H1 (cell line): ENCODE measurements around the gene APOL3. TPM values are rescaled to one million over a fixed set of nuclear protein-coding genes. Genes with fewer than 3 reads are reported as not detected.

Source experiments
- BACH1 ChIP-seq: IDR thresholded peaks from 2 replicates; pipeline ENCODE4 v1.6.1; 2012; ENCODE audit warnings: low read length, improper control_type of control experiment
- MAFK ChIP-seq: IDR thresholded peaks from 2 replicates; pipeline ENCODE4 v1.6.1; 2012; ENCODE audit warnings: low read depth, mild to moderate bottlenecking, improper control_type of control experiment, low read length
- POU5F1 ChIP-seq: IDR thresholded peaks from 2 replicates; pipeline ENCODE4 v1.6.1; 2011; ENCODE audit warnings: low read depth, mild to moderate bottlenecking, low read length, moderate library complexity
- YY1 ChIP-seq: IDR thresholded peaks from 2 replicates; pipeline ENCODE4 v1.6.1; 2011; ENCODE audit warnings: low read depth, mild to moderate bottlenecking, low read length
- polyA plus RNA-seq, 7 experiments: library from polyadenylated mRNA; depleted of rRNA in 3 of 7; stranded (reverse) in 5 of 7; unstranded in 2 of 7; fragments of >200 nt in 5 of 7; fragments of 200-250 nt in 2 of 7; gene quantifications; 1 replicate in 5 of 7; 2 replicates in 1 of 7; 4 replicates in 1 of 7; pipeline versions ENCODE4 v1.2.1 to v1.2.3, GENCODE V29; 2011 to 2013; ENCODE audit warnings: missing spikeins in 2 of 7, mixed read lengths in 2 of 7
- total RNA-seq: library from RNA; stranded (reverse); fragmentation: NEBNext Ultra II Directional; extraction: Animal tissue kit (Norgen Biotek cat#: 25700); gene quantifications from 2 replicates; pipeline ENCODE4 v1.2.1, GENCODE V29; 2021

The APOL3 gene
- total and polyA plus RNA-seq, 2 of the 8 experiments (the other 6 are each of a cell fraction or from before 2014, with no cell fraction given), result 0.12 TPM; not detected in 1

GRCh38 chr22:36144886-36145541, 15.5 kb downstream of the APOL3 start (continued):
- TF ChIP-seq MAFK, result peak; percentile 30; the same call in 1 of the 2 replicates
- no peak for TF ChIP-seq POU5F1
- 0 out of 2 replicates have a peak, but pooled peaks have one; percentile 16 for TF ChIP-seq YY1
- peak; percentile 79 for TF ChIP-seq BACH1
